Hepatocyte (in vitro differentiated cells): ENCODE data around the gene IKZF2.

Experiments
- EZH2 ChIP-seq: fragments of 200-600 bp; sonication (generic); IDR thresholded peaks from 2 replicates; pipeline ENCODE4 v1.6.1; 2016; ENCODE audit warnings: antibody characterized with exemption, mild to moderate bottlenecking, borderline replicate concordance
- EZH2phosphoT487 ChIP-seq: fragments of 200-600 bp; sonication (generic); IDR thresholded peaks from one replicate; pipeline ENCODE4 v1.6.1; 2018; ENCODE audit warnings: antibody characterized with exemption, mild to moderate bottlenecking, low read depth, moderate library complexity; ENCODE audit not compliant: unreplicated experiment, severe bottlenecking

GRCh38 chr2:213147538-213147937, 3.9 kb downstream of the IKZF2 start:
- TF ChIP-seq EZH2 (no peak), EZH2phosphoT487 (no peak)
